HepG2 (cell line): ENCODE data around the gene DNMT1. TPM values are rescaled to one million over a fixed set of nuclear protein-coding genes. Genes with fewer than 3 reads are reported as not detected.
A peak's percentile ranks its signal among the peaks of the same experiment; 100 is the strongest.

ENCODE experiments used
- ATAC-seq: fragments of 200-7000 bp; cut with Tn5 transposase; 3 replicates; pipeline ENCODE4 v1.9.1; 2020; ENCODE audit warnings: mild to moderate bottlenecking, moderate library complexity
- BruUV-seq: library from RNA; stranded (reverse); fragments of 400-500 nt; replicated peaks from 2 replicates; lab custom pipeline; 2021; lab: Mats Ljungman, UMichigan
- CTCF ChIA-PET: fragments of 300-600 bp; formaldehyde crosslinking; extraction: SDS; loops from one replicate; lab custom pipeline; 2021; ENCODE audit warnings: low total read pairs, inconsistent platforms, low intra/inter-chr PET ratio; lab: Yijun Ruan, JAX
- POLR2A ChIA-PET: fragments of 350-600 bp; sonication (Branson Sonifier 250); formaldehyde crosslinking; loops from one replicate; lab custom pipeline; 2020; ENCODE audit warnings: antibody characterized with exemption, inconsistent platforms; lab: Yijun Ruan, JAX
- DNase-seq: peaks from one replicate; pipeline ENCODE4 v3.0.0-alpha.2; 2015; ENCODE audit warnings: low spot score
- FAIRE-seq: peaks from 3 replicates; lab custom pipeline; 2011; peaks lifted over from hg19 to GRCh38; lab: Jason Lieb, UNC
- H2AFZ ChIP-seq: one replicate; pipeline ENCODE4 v1.6.1; 2011; ENCODE audit warnings: low read length, inconsistent platforms
- H3K27ac ChIP-seq: fragments of 300-600 bp; 3 replicates; pipeline ENCODE4 v1.8.0; 2011; ENCODE audit warnings: mixed run types, mild to moderate bottlenecking, mixed read lengths, low read length, inconsistent platforms; ENCODE audit not compliant: insufficient read depth; ENCODE audit errors: extremely low read length
- H3K27me3 ChIP-seq, 2 experiments: fragments of 200-600 bp in 1 of 2; 2 replicates in 1 of 2; 3 replicates in 1 of 2; pipeline versions ENCODE4 v1.6.0 to v1.8.0; 2011; ENCODE audit warnings: low read length in 2 of 2, mild to moderate bottlenecking in 2 of 2, moderate library complexity in 2 of 2, inconsistent platforms in 1 of 2; ENCODE audit not compliant: insufficient read depth in 2 of 2, control insufficient read depth in 1 of 2
- H3K36me3 ChIP-seq, 2 experiments: fragments of 200-600 bp in 1 of 2; replicated peaks in 1 of 2; 2 replicates in 1 of 2; 3 replicates in 1 of 2; pipeline versions ENCODE4 v1.5.1 to v1.8.0; 2011; ENCODE audit warnings: low read length in 2 of 2, inconsistent platforms in 1 of 2; ENCODE audit not compliant: insufficient read depth in 2 of 2, control insufficient read depth in 1 of 2
- H3K4me1 ChIP-seq: 2 replicates; pipeline ENCODE4 v1.5.1; 2012; ENCODE audit warnings: low read length, inconsistent platforms; ENCODE audit not compliant: insufficient read depth
- H3K4me2 ChIP-seq: 2 replicates; pipeline ENCODE4 v1.6.0; 2011; ENCODE audit warnings: low read depth, low read length, inconsistent platforms
- H3K4me3 ChIP-seq, 3 experiments: fragments of 200-600 bp in 1 of 3; sonication (generic), shearing (Covaris generic) in 1 of 3; replicated peaks in 1 of 3; 2 replicates each; pipeline ENCODE4 v1.5.1; 2011 to 2016; ENCODE audit warnings: low read length in 3 of 3, inconsistent platforms in 2 of 3, low read depth in 2 of 3, mild to moderate bottlenecking in 2 of 3, control low read depth in 1 of 3, mixed read lengths in 1 of 3; ENCODE audit not compliant: insufficient read depth in 1 of 3
- H3K79me2 ChIP-seq: one replicate; pipeline ENCODE4 v1.6.1; 2011; ENCODE audit warnings: low read length, inconsistent platforms; ENCODE audit not compliant: insufficient read depth
- H3K9ac ChIP-seq: 2 replicates; pipeline ENCODE4 v1.6.0; 2011; ENCODE audit warnings: mild to moderate bottlenecking, low read depth, low read length, inconsistent platforms; ENCODE audit not compliant: insufficient read depth
- H3K9me3 ChIP-seq: 2 replicates; pipeline ENCODE4 v1.5.1; 2012; ENCODE audit warnings: mild to moderate bottlenecking, low read length
- H4K20me1 ChIP-seq: 2 replicates; pipeline ENCODE4 v1.6.0; 2011; ENCODE audit warnings: inconsistent platforms, mild to moderate bottlenecking, low read length, moderate library complexity; ENCODE audit not compliant: insufficient read depth
- ARID3A ChIP-seq: IDR thresholded peaks from 2 replicates; pipeline ENCODE4 v1.6.1; 2012; ENCODE audit warnings: low read depth, low read length, improper control_type of control experiment
- FOSL1 ChIP-seq: sonication (generic); formaldehyde crosslinking; IDR thresholded peaks from 2 replicates; pipeline ENCODE4 v1.9.0; 2021; ENCODE audit warnings: missing genetic modification reagents, borderline replicate concordance
- TOPORS ChIP-seq: sonication (generic); formaldehyde crosslinking; IDR thresholded peaks from 2 replicates; pipeline ENCODE4 v1.8.0; 2023; ENCODE audit warnings: mild to moderate bottlenecking, missing genetic modification reagents
- ZKSCAN8 ChIP-seq: IDR thresholded peaks from 2 replicates; pipeline ENCODE4 v1.6.1; 2016; ENCODE audit warnings: borderline replicate concordance, missing genetic modification reagents, missing compliant biosample characterization
- ZNF446 ChIP-seq: sonication (generic); formaldehyde crosslinking; IDR thresholded peaks from 2 replicates; pipeline ENCODE4 v1.5.0; 2020; ENCODE audit warnings: mild to moderate bottlenecking, missing genetic modification reagents
- ZNF563 ChIP-seq: sonication (generic); formaldehyde crosslinking; IDR thresholded peaks from 2 replicates; pipeline ENCODE4 v1.8.0; 2022; ENCODE audit warnings: mild to moderate bottlenecking, moderate library complexity, missing genetic modification reagents
- ZNF572 ChIP-seq: sonication (generic); formaldehyde crosslinking; IDR thresholded peaks from 2 replicates; pipeline ENCODE4 v1.5.1; 2020; ENCODE audit warnings: mild to moderate bottlenecking, missing genetic modification reagents
- ZNF609 ChIP-seq: sonication (generic); formaldehyde crosslinking; IDR thresholded peaks from 2 replicates; pipeline ENCODE4 v1.4.0; 2020; ENCODE audit warnings: mild to moderate bottlenecking, missing genetic modification reagents, borderline replicate concordance
- ZNF616 ChIP-seq: sonication (generic); formaldehyde crosslinking; IDR thresholded peaks from 2 replicates; pipeline ENCODE4 v1.5.0; 2020; ENCODE audit warnings: low read depth, mild to moderate bottlenecking, missing genetic modification reagents
- ZNF737 ChIP-seq: sonication (generic); formaldehyde crosslinking; IDR thresholded peaks from 2 replicates; pipeline ENCODE4 v1.5.0; 2020; ENCODE audit warnings: missing genetic modification reagents, mild to moderate bottlenecking, borderline replicate concordance
- WGBS: methylation state at CpG from one replicate; pipeline ENCODE4 v1.1.6; 2017; ENCODE audit warnings: low lambda C conversion rate; 5-methylcytosine and 5-hydroxymethylcytosine counted together
- in situ Hi-C: cut with HindIII; loops from 2 replicates; pipeline ENCODE4 v1.10.0; 2017; ENCODE audit warnings: low pct_unique_long_range_greater_than_20kb; ENCODE audit not compliant: extremely low pct_ligation_motif_present
- intact Hi-C: fragments of 100-400 bp; cut with micrococcal nuclease; formaldehyde crosslinking; loops from one replicate; pipeline ENCODE4 v1.10.0; 2022; ENCODE audit not compliant: unreplicated experiment
- polyA plus RNA-seq, 8 experiments: library from polyadenylated mRNA; depleted of rRNA in 3 of 8; stranded (reverse) in 7 of 8; unstranded in 1 of 8; fragments of >200 nt; fragmentation: Illumina TruSeq in 4 of 8; extraction: Trizol in 4 of 8; gene quantifications; 2 replicates each; pipeline versions ENCODE4 v1.2.1 to v1.2.3, GENCODE V29; 2011 to 2016; ENCODE audit warnings: low read depth in 4 of 8, missing spikeins in 1 of 8, mixed read lengths in 1 of 8; ENCODE audit not compliant: insufficient read depth in 1 of 8
- total RNA-seq, 5 experiments: library from RNA; depleted of rRNA; stranded (reverse); fragments of >200 nt; fragmentation: Illumina TruSeq; extraction: Trizol; gene quantifications; 2 replicates each; pipeline ENCODE4 v1.2.3, GENCODE V29; 2016; ENCODE audit warnings: low read depth in 1 of 5

The DNMT1 gene
- total and polyA plus RNA-seq, 2 of the 13 experiments (the other 11 are each of a cell fraction or from before 2014, with no cell fraction given): 31.2 to 91.1 TPM

GRCh38 chr19:10106100-10106936, 88.4 kb downstream of the DNMT1 start, which contains the start of gene PPAN:
Gene PPAN (plus strand): TSS chr19:10106362. CDS start chr19:10106395, 33 bp downstream.
- WGBS: 0% methylated on average over 13 of the region's 71 CpGs
- in situ Hi-C loops: no loop called here
- ATAC-seq (peak; percentile 96), DNase-seq (peak; percentile 95), FAIRE-seq (peak; percentile 84)
- H3K9ac ChIP-seq: peak within 1 kb of the TSS; percentile 96
- peak within 1 kb of the TSS; percentile 94 for H3K4me2 ChIP-seq
- peaks cover 19% of the 10 kb centered on the region for H3K79me2 ChIP-seq
- H3K36me3 ChIP-seq: peaks cover 24 to 38% of the 10 kb centered on the region in 2 experiments
- H3K27ac ChIP-seq: peak within 1 kb of the TSS; percentile 82
- H3K9me3 ChIP-seq: no peaks in the 10 kb centered on the region
- H4K20me1 ChIP-seq: no peaks in the 10 kb centered on the region
- no peaks in the 10 kb centered on the region; a peak in 1 of 5 replicates for H3K27me3 ChIP-seq
- H3K4me1 ChIP-seq: peaks cover 49% of the 10 kb centered on the region
- ChIA-PET CTCF (no interaction called here), POLR2A (interaction anchor here (0.6 to 1.5 kb wide), 6 partner anchors 9 to 183 kb away, joined by 3 to 10 read pairs (median 3); partner anchors contain the start of genes EIF3G and ICAM5)
- H3K4me3 ChIP-seq: peak within 1 kb of the TSS; percentile 76 to 91 (median 91)
- no peak within 1 kb of the TSS for H2AFZ ChIP-seq
- no TSS peak for BruUV-seq
- intact Hi-C loops: no loop called here
- no peak for TF ChIP-seq ZKSCAN8 (CRISPR knock-in tag)
- TF ChIP-seq ZNF616 (CRISPR knock-in tag): peak; percentile 7; the same call in 1 of the 2 replicates
- peak; percentile 82 for TF ChIP-seq ZNF446 (CRISPR knock-in tag)
- no peak for TF ChIP-seq ARID3A
- TF ChIP-seq ZNF572 (CRISPR knock-in tag): peak; percentile 82; the same call in 1 of the 2 replicates
- no peak for TF ChIP-seq FOSL1 (CRISPR knock-in tag)
- no peak for TF ChIP-seq ZNF737
- TF ChIP-seq ZNF563 (CRISPR knock-in tag): peak; percentile 93
- no peak for TF ChIP-seq ZNF609 (CRISPR knock-in tag)
- TF ChIP-seq TOPORS: peak; percentile 33; the same call in 1 of the 2 replicates
